ENCODE measurements around the gene NCBP2L.

- no peak for TF ChIP-seq CTCF (IDR thresholded peaks at IDR 0.05)
- no peak for TF ChIP-seq POLR2A (IDR thresholded peaks at IDR 0.05)
Observed at GRCh38 chrX:107787827-107788226, 10.3 kb downstream of the NCBP2L start.

All from heart left ventricle (tissue), 13 donors.